ENCODE measurements around the gene CCL8.

Gene CCL8

GRCh38 chr17:34303606-34304005, 15.6 kb upstream of the CCL8 start:
- TF ChIP-seq GATA2 (IDR thresholded peaks at IDR 0.05; ENCODE audit: low read depth, low read length), result no peak
- no peak for TF ChIP-seq GATA3 (IDR thresholded peaks at IDR 0.05; ENCODE audit: low read depth, low read length)

DNA sequence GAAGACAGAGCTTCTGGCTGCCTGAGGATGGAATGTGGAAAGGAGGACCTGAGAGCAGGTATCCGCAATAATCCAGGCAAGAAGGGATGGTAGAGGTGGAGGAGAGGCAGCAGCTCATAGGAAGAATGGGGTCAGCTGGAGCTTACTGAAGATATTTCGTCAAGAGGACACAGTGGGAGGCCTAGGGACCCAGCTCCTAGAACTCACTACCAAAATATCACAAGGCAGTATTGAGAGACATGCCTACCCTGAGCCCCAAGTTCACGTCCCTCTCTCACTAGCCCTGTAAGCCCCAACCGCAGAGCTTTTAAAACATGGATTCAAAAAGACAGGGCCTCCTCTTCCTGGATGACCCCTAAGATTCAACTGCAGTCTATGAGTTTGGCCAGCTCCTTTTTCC, 14.2 kb upstream of the CCL8 start:
- TF ChIP-seq GATA3 (IDR thresholded peaks at IDR 0.05; ENCODE audit: low read depth, low read length), result no peak
- no peak for TF ChIP-seq GATA2 (IDR thresholded peaks at IDR 0.05; ENCODE audit: low read depth, low read length)

DNA sequence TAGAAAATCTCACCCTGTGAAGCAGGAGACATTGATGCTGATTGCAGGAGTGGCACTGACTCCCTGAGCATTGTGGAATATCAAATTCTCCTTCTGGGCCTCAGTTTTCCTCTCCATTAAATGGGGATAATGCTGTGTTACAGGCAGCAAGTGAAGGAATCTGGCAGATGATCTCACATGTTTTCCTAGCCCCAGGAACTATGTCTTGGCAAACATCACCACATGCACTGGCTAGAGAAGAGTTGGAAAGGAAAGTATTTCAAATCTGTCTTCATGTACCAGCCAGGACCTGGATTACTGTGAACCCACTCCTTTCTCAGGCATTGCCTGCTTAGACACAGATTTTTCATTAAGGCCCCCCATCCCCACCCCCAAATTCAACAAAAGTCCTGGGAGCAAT, 13.6 kb upstream of the CCL8 start:
- no peak for TF ChIP-seq GATA3 (IDR thresholded peaks at IDR 0.05; ENCODE audit: low read depth, low read length)
- TF ChIP-seq GATA2 (IDR thresholded peaks at IDR 0.05; ENCODE audit: low read depth, low read length), result no peak

- TF ChIP-seq GATA3 (IDR thresholded peaks at IDR 0.05; ENCODE audit: low read depth, low read length) (no peak), GATA2 (IDR thresholded peaks at IDR 0.05; ENCODE audit: low read depth, low read length) (no peak)
Measured at GRCh38 chr17:34306466-34306865, 12.8 kb upstream of the CCL8 start.

DNA sequence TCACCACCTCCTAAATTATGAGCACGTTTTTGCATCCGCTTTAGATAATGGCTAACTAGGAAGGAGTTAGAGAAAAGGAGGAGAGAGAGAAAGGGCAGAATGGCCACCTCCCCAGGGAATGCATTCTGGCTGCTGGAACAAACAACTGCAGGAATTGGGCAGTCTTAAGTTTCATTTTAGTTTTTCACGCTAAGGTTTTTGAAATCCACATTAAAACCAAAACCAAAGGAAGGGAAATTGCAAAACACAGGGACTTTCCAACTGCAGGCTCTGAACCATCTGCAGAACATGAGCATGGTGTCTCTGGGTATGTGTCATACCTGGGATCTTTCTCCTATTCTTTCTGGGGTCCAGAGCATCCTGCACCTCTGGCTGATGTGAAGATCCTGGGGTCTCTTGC, 12.1 kb upstream of the CCL8 start:
- TF ChIP-seq GATA3 (IDR thresholded peaks at IDR 0.05; ENCODE audit: low read depth, low read length) (no peak), GATA2 (IDR thresholded peaks at IDR 0.05; ENCODE audit: low read depth, low read length) (no peak)

- TF ChIP-seq GATA2 (IDR thresholded peaks at IDR 0.05; ENCODE audit: low read depth, low read length) (no peak), GATA3 (IDR thresholded peaks at IDR 0.05; ENCODE audit: low read depth, low read length) (no peak)
Measured at GRCh38 chr17:34308371-34308770, 10.9 kb upstream of the CCL8 start.

DNA sequence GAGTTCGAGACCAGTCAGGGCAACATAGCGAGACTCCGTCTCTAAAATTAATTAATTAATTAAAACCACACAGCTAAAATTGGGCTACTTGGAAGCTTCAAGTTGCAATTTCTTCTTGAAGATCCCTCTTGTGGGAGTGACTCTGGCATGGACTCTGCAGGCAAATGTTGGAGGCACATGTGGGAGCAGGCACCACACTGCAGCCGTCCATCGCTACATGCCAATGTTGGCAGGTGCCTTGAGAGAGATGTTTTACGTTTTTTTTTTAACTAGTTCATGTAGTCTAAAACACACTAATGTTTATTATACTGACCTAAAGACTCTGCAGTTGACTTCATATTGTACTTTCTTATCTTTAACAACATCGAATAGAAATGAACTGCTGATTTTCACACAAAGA, 7.9 kb upstream of the CCL8 start:
- TF ChIP-seq GATA2 (IDR thresholded peaks at IDR 0.05; ENCODE audit: low read depth, low read length), result no peak
- TF ChIP-seq GATA3 (IDR thresholded peaks at IDR 0.05; ENCODE audit: low read depth, low read length), result no peak

- no peak for TF ChIP-seq GATA2 (IDR thresholded peaks at IDR 0.05; ENCODE audit: low read depth, low read length)
- TF ChIP-seq GATA3 (IDR thresholded peaks at IDR 0.05; ENCODE audit: low read depth, low read length), result no peak
Measured at GRCh38 chr17:34312080-34312479, 7.2 kb upstream of the CCL8 start.

- TF ChIP-seq GATA3 (IDR thresholded peaks at IDR 0.05; ENCODE audit: low read depth, low read length) (no peak), GATA2 (IDR thresholded peaks at IDR 0.05; ENCODE audit: low read depth, low read length) (no peak)
Measured at GRCh38 chr17:34313164-34313563, 6.1 kb upstream of the CCL8 start.

GRCh38 chr17:34314279-34314678, 5.0 kb upstream of the CCL8 start:
- no peak for TF ChIP-seq GATA2 (IDR thresholded peaks at IDR 0.05; ENCODE audit: low read depth, low read length)

GRCh38 chr17:34318474-34318873, 761 bp upstream of the CCL8 start:
- TF ChIP-seq GATA3 (IDR thresholded peaks at IDR 0.05; ENCODE audit: low read depth, low read length) (no peak), GATA2 (IDR thresholded peaks at IDR 0.05; ENCODE audit: low read depth, low read length) (no peak)

DNA sequence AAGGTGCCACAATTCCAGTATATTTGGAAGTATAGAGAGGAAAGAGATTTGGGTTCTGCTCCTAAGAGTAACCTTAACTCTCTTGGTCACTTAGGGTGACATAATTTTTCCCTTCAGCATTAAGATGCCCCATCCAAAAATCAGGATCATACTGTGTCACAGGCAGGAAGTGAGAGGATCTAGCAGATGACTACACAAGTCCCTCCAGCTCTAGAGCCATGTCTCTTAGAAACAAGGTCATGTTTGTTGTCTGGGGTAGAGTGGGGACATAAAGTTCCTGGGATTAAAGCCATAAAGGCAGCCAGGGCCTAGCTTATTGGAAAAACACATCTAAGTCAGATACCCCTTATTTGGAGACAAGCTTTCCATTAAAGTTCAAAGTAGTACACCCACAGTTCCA, 2.7 kb downstream of the CCL8 start:
- TF ChIP-seq GATA3 (IDR thresholded peaks at IDR 0.05; ENCODE audit: low read depth, low read length) (no peak), GATA2 (IDR thresholded peaks at IDR 0.05; ENCODE audit: low read depth, low read length) (no peak)

- TF ChIP-seq GATA3 (IDR thresholded peaks at IDR 0.05; ENCODE audit: low read depth, low read length), result no peak
- no peak for TF ChIP-seq GATA2 (IDR thresholded peaks at IDR 0.05; ENCODE audit: low read depth, low read length)
Measured at GRCh38 chr17:34337701-34338100, 18.5 kb downstream of the CCL8 start.

GRCh38 chr17:34339138-34339770, 20.0 kb downstream of the CCL8 start:
- TF ChIP-seq GATA2 (IDR thresholded peaks at IDR 0.05; ENCODE audit: low read depth, low read length) (no peak), GATA3 (IDR thresholded peaks at IDR 0.05; ENCODE audit: low read depth, low read length) (no peak)

- TF ChIP-seq GATA3 (IDR thresholded peaks at IDR 0.05; ENCODE audit: low read depth, low read length) (no peak), GATA2 (IDR thresholded peaks at IDR 0.05; ENCODE audit: low read depth, low read length) (no peak)
Measured at GRCh38 chr17:34341916-34342315, 22.7 kb downstream of the CCL8 start.

DNA sequence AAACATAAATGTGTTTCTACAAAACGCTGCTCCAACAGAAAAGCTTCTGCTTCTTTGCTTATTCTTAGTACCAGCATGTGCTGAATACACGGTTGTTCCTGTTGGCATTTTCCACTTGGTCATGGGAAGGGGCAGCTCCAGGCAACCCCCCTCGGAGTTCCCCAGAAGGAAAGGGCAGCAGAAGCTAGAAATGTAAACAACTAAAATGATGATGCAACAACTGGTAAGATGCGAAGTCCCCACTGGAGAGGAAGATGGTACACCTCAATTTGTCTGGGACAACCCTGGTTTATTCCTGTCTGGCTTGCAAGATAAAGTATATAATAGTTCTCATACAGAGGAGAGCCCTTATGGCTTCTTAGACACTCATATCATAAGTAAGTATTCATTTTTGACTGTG, 27.8 kb downstream of the CCL8 start:
- no peak for TF ChIP-seq GATA3 (IDR thresholded peaks at IDR 0.05; ENCODE audit: low read depth, low read length)
- TF ChIP-seq GATA2 (IDR thresholded peaks at IDR 0.05; ENCODE audit: low read depth, low read length), result no peak
